Measurements from ENCODE around the gene MARCHF6.
A peak's percentile ranks its signal among the peaks of the same experiment; 100 is the strongest.

DNA sequence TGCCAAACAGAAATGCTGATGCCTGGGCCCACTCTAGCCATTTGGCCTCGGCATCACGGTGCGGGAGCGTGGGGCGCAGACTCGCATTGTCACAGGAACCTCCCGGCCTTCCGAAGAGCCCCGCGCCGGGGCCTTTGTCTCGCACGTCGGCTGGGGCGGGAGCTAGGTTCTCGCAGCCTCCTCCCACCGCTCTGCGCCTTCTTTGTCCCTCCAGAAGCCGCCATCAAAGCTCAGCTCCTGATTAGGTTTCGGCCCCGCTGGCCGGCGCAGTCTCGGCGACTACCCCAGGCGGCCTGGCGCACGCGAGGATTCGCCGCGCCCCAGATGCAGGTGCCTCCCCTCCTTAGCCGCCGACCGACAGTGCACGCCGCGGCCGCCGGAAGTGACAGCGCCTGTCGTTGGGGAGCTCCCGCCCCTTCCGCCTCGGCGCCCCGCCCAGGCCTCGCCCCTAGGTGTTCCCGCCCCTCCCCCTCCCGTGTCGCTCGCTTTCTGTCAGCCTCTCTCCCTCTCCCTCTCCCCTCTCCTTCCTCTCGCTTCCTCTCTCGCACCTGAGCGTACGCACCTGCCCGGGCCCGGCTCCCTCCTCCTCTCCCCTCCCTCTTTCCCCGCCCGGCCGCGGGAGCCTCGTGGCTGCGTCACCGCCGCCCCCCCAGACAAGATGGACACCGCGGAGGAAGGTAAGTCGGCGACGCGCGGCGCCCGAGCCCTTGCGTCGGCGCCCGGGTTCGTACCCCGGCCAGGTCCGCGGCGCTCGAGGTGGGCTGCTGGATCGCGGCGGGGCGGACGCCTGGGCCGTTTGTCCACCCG, at the start of gene MARCHF6:
- TF ChIP-seq POU5F1 (IDR thresholded peaks at IDR 0.05; ENCODE audit: low read depth, low read length) = no peak
- TF ChIP-seq POLR2A (IDR thresholded peaks at IDR 0.05; ENCODE audit: control extremely low read depth in 1 of 2, low read depth in 2 of 2, low read length in 2 of 2) = peak; percentile 84 to 89
- TF ChIP-seq, protein P1, sequence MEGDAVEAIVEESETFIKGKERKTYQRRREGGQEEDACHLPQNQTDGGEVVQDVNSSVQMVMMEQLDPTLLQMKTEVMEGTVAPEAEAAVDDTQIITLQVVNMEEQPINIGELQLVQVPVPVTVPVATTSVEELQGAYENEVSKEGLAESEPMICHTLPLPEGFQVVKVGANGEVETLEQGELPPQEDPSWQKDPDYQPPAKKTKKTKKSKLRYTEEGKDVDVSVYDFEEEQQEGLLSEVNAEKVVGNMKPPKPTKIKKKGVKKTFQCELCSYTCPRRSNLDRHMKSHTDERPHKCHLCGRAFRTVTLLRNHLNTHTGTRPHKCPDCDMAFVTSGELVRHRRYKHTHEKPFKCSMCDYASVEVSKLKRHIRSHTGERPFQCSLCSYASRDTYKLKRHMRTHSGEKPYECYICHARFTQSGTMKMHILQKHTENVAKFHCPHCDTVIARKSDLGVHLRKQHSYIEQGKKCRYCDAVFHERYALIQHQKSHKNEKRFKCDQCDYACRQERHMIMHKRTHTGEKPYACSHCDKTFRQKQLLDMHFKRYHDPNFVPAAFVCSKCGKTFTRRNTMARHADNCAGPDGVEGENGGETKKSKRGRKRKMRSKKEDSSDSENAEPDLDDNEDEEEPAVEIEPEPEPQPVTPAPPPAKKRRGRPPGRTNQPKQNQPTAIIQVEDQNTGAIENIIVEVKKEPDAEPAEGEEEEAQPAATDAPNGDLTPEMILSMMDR (IDR thresholded peaks at IDR 0.05; ENCODE audit: control extremely low read depth in 1 of 3, insufficient read depth in 1 of 3, low read depth in 1 of 3, low read length in 3 of 3) = no peak
- peak; percentile 97 for TF ChIP-seq EGR1 (IDR thresholded peaks at IDR 0.05; ENCODE audit: borderline replicate concordance, low read depth, low read length)
- peak; percentile 94 for TF ChIP-seq CTBP2 (IDR thresholded peaks at IDR 0.05; ENCODE audit: borderline replicate concordance, insufficient read depth, insufficient read length, low read length)
- peak; percentile 92 for TF ChIP-seq TAF1 (IDR thresholded peaks at IDR 0.05; ENCODE audit: low read depth, low read length)
- TF ChIP-seq CEBPB (IDR thresholded peaks at IDR 0.05; ENCODE audit: low read depth, low read length) = no peak
- TF ChIP-seq, protein P2, sequence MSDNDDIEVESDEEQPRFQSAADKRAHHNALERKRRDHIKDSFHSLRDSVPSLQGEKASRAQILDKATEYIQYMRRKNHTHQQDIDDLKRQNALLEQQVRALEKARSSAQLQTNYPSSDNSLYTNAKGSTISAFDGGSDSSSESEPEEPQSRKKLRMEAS (IDR thresholded peaks at IDR 0.05) = peak; percentile 96
- no peak for TF ChIP-seq RFX5 (IDR thresholded peaks at IDR 0.05; ENCODE audit: borderline replicate concordance, low read depth, low read length)
- TF ChIP-seq BCL11A (IDR thresholded peaks at IDR 0.05; ENCODE audit: low read depth in 2 of 2, low read length in 2 of 2) = no peak

Measured in H1 (cell line).